Measurements from ENCODE around the gene MAP3K13. TPM values are rescaled to one million over a fixed set of nuclear protein-coding genes. Genes with fewer than 3 reads are reported as not detected.

Gene MAP3K13
- total and polyA plus RNA-seq, 10 of the 15 experiments (the other 5 are each of a cell fraction or from before 2014, with no cell fraction given) = 10.5 to 70.8 (median 26.8) TPM

DNA sequence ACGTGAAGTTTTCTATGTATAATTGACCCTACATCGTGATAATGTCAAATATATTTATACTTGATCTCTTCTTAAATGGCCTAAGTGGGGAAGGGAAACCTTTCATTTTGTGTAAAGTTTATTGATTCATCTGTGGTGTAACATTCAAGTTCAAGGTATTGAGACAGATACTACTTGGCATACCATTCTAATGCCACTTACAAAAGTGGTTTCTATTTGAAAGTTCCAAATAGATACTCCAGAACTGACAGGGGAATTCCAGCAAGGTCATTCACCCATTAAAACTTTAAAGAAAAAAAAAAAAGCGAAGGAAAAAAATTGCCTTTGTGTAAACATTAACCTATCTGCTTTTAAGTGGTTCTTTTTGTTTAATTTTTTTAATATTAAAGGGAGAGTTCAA lies 45.3 kb upstream of the MAP3K13 start:
- no peak overlapping the region; the same call in 1 of the 2 replicates for H3K4me3 ChIP-seq
- DNase-seq (ENCODE audit: low read depth, low spot score) (no peak), FAIRE-seq (no peak), ATAC-seq (peak; percentile 83)
- H3K27ac ChIP-seq (ENCODE audit: control insufficient read depth, insufficient read depth) = peak overlapping the region; percentile 37; the same call in 1 of the 2 replicates
- H3K9ac ChIP-seq (ENCODE audit: control insufficient read depth, insufficient read depth, low read length) = no peak overlapping the region
- H4K20me1 ChIP-seq (ENCODE audit: control insufficient read depth, insufficient read depth) = no peaks in the 10 kb centered on the region
- in situ Hi-C loops (cut with MboI) (no loop called here), intact Hi-C loops (cut with micrococcal nuclease; ENCODE audit: unreplicated experiment) (no loop called here)
- ChIA-PET RAD21 (ENCODE audit: unreplicated experiment) (interaction anchor here (1.7 kb wide), 1 partner anchor 9 kb away, joined by 5 read pairs; no protein-coding TSS in a partner anchor), SMC1A (ENCODE audit: uncharacterized antibody, unreplicated experiment) (interaction anchor here (1.0 to 1.7 kb wide), 4 partner anchors 9 to 13 kb away, joined by 3 to 9 read pairs (median 5); no protein-coding TSS in a partner anchor), CTCF (interaction anchor here (0.6 to 3.1 kb wide), 3 partner anchors 9 to 15 kb away, joined by 3 to 13 read pairs (median 8); no protein-coding TSS in a partner anchor), POLR2A (no interaction called here)
- H3K4me1 ChIP-seq (ENCODE audit: control insufficient read depth, insufficient read depth, low read length) = peaks cover 9% of the 10 kb centered on the region; the same call in 1 of the 2 replicates
- no peaks in the 10 kb centered on the region for H3K9me3 ChIP-seq (replicated peaks; ENCODE audit: control insufficient read depth, insufficient read depth, low read length)
- H2AFZ ChIP-seq (ENCODE audit: control insufficient read depth, low read depth, low read length) = peak overlapping the region; percentile 49
- no peaks in the 10 kb centered on the region for H3K27me3 ChIP-seq (replicated peaks in 1 of 2; ENCODE audit: control insufficient read depth in 2 of 2, insufficient read depth in 2 of 2, low read length in 1 of 2)
- WGBS (ENCODE audit: insufficient coverage, insufficient replicate concordance, low lambda C conversion rate, missing lambda C conversion rate) = 10% methylated on average over 3 of the region's 3 CpGs
- no peaks in the 10 kb centered on the region for H3K36me3 ChIP-seq (ENCODE audit: control insufficient read depth in 2 of 2, insufficient read depth in 2 of 2, low read length in 1 of 2)
- peak overlapping the region; percentile 72 for H3K4me2 ChIP-seq (ENCODE audit: control insufficient read depth, insufficient read depth)
- no TSS peak for BruUV-seq (replicated peaks)
- H3K79me2 ChIP-seq (ENCODE audit: control insufficient read depth, insufficient read depth, low read length) = no peaks in the 10 kb centered on the region
- no peak for TF ChIP-seq PML (IDR thresholded peaks at IDR 0.05; ENCODE audit: low read length)
- TF ChIP-seq SIX5 (IDR thresholded peaks at IDR 0.05; ENCODE audit: low read depth, low read length, severe bottlenecking) = no peak
- TF ChIP-seq, protein P1, sequence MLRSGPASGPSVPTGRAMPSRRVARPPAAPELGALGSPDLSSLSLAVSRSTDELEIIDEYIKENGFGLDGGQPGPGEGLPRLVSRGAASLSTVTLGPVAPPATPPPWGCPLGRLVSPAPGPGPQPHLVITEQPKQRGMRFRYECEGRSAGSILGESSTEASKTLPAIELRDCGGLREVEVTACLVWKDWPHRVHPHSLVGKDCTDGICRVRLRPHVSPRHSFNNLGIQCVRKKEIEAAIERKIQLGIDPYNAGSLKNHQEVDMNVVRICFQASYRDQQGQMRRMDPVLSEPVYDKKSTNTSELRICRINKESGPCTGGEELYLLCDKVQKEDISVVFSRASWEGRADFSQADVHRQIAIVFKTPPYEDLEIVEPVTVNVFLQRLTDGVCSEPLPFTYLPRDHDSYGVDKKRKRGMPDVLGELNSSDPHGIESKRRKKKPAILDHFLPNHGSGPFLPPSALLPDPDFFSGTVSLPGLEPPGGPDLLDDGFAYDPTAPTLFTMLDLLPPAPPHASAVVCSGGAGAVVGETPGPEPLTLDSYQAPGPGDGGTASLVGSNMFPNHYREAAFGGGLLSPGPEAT (IDR thresholded peaks at IDR 0.05; ENCODE audit: low read depth) = peak; percentile 71; the same call in 1 of the 2 replicates
- TF ChIP-seq, protein P2, sequence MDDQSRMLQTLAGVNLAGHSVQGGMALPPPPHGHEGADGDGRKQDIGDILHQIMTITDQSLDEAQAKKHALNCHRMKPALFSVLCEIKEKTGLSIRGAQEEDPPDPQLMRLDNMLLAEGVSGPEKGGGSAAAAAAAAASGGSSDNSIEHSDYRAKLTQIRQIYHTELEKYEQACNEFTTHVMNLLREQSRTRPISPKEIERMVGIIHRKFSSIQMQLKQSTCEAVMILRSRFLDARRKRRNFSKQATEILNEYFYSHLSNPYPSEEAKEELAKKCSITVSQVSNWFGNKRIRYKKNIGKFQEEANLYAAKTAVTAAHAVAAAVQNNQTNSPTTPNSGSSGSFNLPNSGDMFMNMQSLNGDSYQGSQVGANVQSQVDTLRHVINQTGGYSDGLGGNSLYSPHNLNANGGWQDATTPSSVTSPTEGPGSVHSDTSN (IDR thresholded peaks at IDR 0.05; ENCODE audit: insufficient replicate concordance, low read depth, low read length) = no peak
- no peak for TF ChIP-seq TAF1 (IDR thresholded peaks at IDR 0.05; ENCODE audit: borderline replicate concordance, low read depth, low read length)
- TF ChIP-seq, protein P3, sequence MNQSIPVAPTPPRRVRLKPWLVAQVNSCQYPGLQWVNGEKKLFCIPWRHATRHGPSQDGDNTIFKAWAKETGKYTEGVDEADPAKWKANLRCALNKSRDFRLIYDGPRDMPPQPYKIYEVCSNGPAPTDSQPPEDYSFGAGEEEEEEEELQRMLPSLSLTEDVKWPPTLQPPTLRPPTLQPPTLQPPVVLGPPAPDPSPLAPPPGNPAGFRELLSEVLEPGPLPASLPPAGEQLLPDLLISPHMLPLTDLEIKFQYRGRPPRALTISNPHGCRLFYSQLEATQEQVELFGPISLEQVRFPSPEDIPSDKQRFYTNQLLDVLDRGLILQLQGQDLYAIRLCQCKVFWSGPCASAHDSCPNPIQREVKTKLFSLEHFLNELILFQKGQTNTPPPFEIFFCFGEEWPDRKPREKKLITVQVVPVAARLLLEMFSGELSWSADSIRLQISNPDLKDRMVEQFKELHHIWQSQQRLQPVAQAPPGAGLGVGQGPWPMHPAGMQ (IDR thresholded peaks at IDR 0.05; ENCODE audit: borderline replicate concordance) = no peak
- no peak for TF ChIP-seq NBN (IDR thresholded peaks at IDR 0.05)
- TF ChIP-seq EED (IDR thresholded peaks at IDR 0.05; ENCODE audit: low read depth) = no peak
- TF ChIP-seq, protein P4, sequence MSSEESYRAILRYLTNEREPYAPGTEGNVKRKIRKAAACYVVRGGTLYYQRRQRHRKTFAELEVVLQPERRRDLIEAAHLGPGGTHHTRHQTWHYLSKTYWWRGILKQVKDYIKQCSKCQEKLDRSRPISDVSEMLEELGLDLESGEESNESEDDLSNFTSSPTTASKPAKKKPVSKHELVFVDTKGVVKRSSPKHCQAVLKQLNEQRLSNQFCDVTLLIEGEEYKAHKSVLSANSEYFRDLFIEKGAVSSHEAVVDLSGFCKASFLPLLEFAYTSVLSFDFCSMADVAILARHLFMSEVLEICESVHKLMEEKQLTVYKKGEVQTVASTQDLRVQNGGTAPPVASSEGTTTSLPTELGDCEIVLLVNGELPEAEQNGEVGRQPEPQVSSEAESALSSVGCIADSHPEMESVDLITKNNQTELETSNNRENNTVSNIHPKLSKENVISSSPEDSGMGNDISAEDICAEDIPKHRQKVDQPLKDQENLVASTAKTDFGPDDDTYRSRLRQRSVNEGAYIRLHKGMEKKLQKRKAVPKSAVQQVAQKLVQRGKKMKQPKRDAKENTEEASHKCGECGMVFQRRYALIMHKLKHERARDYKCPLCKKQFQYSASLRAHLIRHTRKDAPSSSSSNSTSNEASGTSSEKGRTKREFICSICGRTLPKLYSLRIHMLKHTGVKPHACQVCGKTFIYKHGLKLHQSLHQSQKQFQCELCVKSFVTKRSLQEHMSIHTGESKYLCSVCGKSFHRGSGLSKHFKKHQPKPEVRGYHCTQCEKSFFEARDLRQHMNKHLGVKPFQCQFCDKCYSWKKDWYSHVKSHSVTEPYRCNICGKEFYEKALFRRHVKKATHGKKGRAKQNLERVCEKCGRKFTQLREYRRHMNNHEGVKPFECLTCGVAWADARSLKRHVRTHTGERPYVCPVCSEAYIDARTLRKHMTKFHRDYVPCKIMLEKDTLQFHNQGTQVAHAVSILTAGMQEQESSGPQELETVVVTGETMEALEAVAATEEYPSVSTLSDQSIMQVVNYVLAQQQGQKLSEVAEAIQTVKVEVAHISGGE (CRISPR knock-in tag; IDR thresholded peaks at IDR 0.05) = no peak
- TF ChIP-seq, protein P5, sequence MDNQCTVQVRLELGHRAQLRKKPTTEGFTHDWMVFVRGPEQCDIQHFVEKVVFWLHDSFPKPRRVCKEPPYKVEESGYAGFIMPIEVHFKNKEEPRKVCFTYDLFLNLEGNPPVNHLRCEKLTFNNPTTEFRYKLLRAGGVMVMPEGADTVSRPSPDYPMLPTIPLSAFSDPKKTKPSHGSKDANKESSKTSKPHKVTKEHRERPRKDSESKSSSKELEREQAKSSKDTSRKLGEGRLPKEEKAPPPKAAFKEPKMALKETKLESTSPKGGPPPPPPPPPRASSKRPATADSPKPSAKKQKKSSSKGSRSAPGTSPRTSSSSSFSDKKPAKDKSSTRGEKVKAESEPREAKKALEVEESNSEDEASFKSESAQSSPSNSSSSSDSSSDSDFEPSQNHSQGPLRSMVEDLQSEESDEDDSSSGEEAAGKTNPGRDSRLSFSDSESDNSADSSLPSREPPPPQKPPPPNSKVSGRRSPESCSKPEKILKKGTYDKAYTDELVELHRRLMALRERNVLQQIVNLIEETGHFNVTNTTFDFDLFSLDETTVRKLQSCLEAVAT (IDR thresholded peaks at IDR 0.05) = no peak
- TF ChIP-seq ZNF384 (IDR thresholded peaks at IDR 0.05; ENCODE audit: borderline replicate concordance, low read depth, low read length) = peak; percentile 59; the same call in 1 of the 2 replicates
- peak; percentile 46 for TF ChIP-seq RELA (IDR thresholded peaks at IDR 0.05; ENCODE audit: borderline replicate concordance, partially characterized antibody)
- TF ChIP-seq NFYB (IDR thresholded peaks at IDR 0.05; ENCODE audit: insufficient read depth, low read depth, low read length) = no peak
- TF ChIP-seq NR2C1 (IDR thresholded peaks at IDR 0.05) = no peak
- TF ChIP-seq GATAD2B (conservative IDR thresholded peaks at IDR 0.05; ENCODE audit: low read depth) = no peak

Data from GM12878 (cell line).